BE2C (cell line): ENCODE measurements around the gene TAF15.

ENCODE experiments used
- DNase-seq: peaks from one replicate; pipeline ENCODE4 v3.0.0-alpha.2; 2020
- H3K27me3 ChIP-seq: fragments of 250-450 bp; sonication (Bioruptor Pico); 2 replicates; pipeline ENCODE4 v1.5.1; 2020; ENCODE audit warnings: mild to moderate bottlenecking
- H3K36me3 ChIP-seq: fragments of 250-450 bp; sonication (Bioruptor Pico); 2 replicates; pipeline ENCODE4 v1.5.1; 2020; ENCODE audit warnings: mild to moderate bottlenecking
- H3K4me1 ChIP-seq: fragments of 250-450 bp; sonication (Bioruptor Pico); 2 replicates; pipeline ENCODE4 v1.5.1; 2020
- H3K4me3 ChIP-seq: 2 replicates; pipeline ENCODE4 v1.5.1; 2011; ENCODE audit warnings: low read depth, low read length
- H3K9me3 ChIP-seq: fragments of 250-450 bp; sonication (Bioruptor Pico); 2 replicates; pipeline ENCODE4 v1.5.1; 2020
- CTCF ChIP-seq: IDR thresholded peaks from 2 replicates; pipeline ENCODE4 v1.5.1; 2012; ENCODE audit warnings: mild to moderate bottlenecking, low read depth, low read length

TAF15 gene

GRCh38 chr17:35855965-35856364 is 46.7 kb downstream of the TAF15 start:
- peaks cover 4% of the 10 kb centered on the region; the same call in 1 of the 2 replicates for H3K36me3 ChIP-seq
- no peak for TF ChIP-seq CTCF
- H3K27me3 ChIP-seq: no peaks in the 10 kb centered on the region
- no peaks in the 10 kb centered on the region for H3K4me1 ChIP-seq
- no peak for DNase-seq
- H3K9me3 ChIP-seq: no peaks in the 10 kb centered on the region
- H3K4me3 ChIP-seq: no peak overlapping the region

- Histone ChIP-seq H3K4me3 (no peak overlapping the region), H3K27me3 (no peaks in the 10 kb centered on the region), H3K9me3 (no peaks in the 10 kb centered on the region), H3K36me3 (no peaks in the 10 kb centered on the region), H3K4me1 (no peaks in the 10 kb centered on the region)
- no peak for TF ChIP-seq CTCF
- no peak for DNase-seq
Measured at GRCh38 chr17:35856603-35857002, 47.3 kb downstream of the TAF15 start.

- H3K27me3 ChIP-seq: no peaks in the 10 kb centered on the region
- H3K9me3 ChIP-seq: no peaks in the 10 kb centered on the region
- no peak for TF ChIP-seq CTCF
- DNase-seq: no peak
- no peaks in the 10 kb centered on the region for H3K36me3 ChIP-seq
- H3K4me1 ChIP-seq: 0 out of 2 replicates have a peak, but pooled peaks cover 5% of the 10 kb centered on the region
- no peak overlapping the region for H3K4me3 ChIP-seq
Measured at GRCh38 chr17:35864853-35865252, 55.6 kb downstream of the TAF15 start.

DNA sequence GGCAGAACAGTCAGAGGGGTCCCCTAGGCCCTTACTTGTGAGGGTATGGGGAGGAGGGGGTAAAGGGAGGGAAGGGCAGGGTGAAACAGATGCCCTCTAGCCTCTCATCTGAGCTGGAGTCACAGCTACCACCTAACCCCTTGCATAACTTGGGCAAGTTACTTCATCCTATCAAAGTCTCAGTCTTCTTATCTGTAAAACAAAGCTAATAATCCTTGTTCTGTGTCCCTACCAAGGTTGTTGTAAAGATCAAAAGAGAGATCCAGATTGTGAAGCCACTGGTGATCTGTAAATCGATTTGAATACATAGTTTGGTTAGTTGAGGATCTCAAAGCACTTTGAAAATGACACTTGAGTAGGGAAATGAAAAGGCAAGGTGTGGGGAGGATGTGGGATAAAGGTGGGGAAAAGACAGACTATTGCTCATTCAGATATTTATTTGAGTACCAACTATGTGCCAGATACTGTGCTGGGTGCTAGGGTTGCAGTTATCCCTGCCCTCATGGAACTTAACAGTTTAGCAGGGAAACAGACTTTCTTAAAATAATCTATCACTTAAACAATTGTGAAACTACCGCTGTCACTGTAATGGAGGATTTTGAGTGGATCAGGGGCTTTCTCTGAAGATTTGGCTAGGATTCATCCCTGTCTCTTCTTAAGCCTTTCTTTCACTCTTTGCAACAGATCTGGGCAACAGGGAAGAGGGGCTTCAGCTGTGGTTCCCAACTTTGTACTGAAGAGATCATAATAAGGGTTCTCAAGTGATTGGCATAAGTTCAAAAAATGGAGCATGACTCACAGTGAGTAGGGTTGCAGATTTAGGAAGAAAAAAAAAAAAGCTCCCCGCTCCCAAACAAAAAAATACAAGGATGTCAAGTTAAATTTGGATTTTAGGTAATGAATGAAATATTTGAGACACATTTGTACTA is 56.4 kb downstream of the TAF15 start:
- Histone ChIP-seq H3K4me1 (0 out of 2 replicates have a peak, but pooled peaks cover 5% of the 10 kb centered on the region), H3K4me3 (no peak overlapping the region), H3K27me3 (no peaks in the 10 kb centered on the region), H3K36me3 (no peaks in the 10 kb centered on the region), H3K9me3 (no peaks in the 10 kb centered on the region)
- TF ChIP-seq CTCF: no peak
- DNase-seq: no peak

DNA sequence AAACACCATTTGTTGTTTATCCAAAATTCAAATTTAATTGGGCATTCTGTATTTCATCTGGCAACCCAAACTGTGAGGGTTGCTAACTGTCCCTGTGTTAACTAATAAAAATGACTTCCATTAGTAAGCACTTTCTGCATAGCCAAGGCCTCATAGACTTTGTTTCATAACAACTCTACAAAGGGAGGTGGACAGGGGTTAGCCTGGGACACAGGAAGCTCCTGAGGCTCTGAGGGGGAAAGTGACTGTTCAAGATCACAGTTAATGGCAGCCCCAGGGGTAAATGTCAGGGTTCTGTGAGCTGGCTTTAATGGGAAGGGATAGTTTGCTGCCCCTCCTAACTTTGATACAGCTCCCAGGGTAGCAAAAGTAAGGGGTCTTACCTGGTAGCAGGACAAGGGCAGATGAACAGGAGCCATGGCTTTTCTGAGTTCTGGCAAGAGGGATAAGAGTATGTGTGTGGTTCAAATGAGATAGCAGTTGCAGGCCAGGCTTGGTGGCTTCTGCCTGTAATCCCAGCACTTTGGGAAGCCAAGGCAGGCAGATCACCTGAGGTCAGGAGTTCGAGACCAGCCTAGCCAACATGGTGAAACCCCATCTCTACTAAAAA is 57.2 kb downstream of the TAF15 start:
- H3K4me1 ChIP-seq: 0 out of 2 replicates have a peak, but pooled peaks cover 5% of the 10 kb centered on the region
- no peaks in the 10 kb centered on the region for H3K36me3 ChIP-seq
- no peak overlapping the region for H3K4me3 ChIP-seq
- TF ChIP-seq CTCF: no peak
- H3K9me3 ChIP-seq: no peaks in the 10 kb centered on the region
- no peaks in the 10 kb centered on the region for H3K27me3 ChIP-seq
- DNase-seq: no peak

DNA sequence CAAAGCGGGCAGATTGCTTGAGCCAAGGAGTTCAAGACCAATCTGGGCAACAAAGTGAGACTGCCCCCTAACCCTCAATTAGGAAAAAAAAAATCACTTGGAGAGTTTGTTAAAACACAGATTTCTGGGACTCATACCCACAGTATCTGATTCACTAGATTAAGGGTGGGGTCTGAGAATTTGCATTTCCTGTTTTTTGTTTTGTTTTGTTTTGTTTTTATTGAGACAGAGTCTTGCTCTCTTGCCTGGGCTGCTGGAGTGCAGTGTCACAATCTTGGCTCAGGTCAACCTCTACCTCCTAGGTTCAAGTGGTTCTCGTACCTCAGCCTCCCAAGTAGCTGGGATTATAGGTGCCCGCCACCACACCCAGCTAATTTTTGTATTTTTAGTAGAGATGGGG is 58.3 kb downstream of the TAF15 start:
- no peak for DNase-seq
- no peaks in the 10 kb centered on the region for H3K36me3 ChIP-seq

More for the DNA sequence above, 58.3 kb downstream of the TAF15 start:
- Histone ChIP-seq H3K9me3 (no peaks in the 10 kb centered on the region), H3K4me1 (0 out of 2 replicates have a peak, but pooled peaks cover 5% of the 10 kb centered on the region), H3K27me3 (no peaks in the 10 kb centered on the region), H3K4me3 (no peak overlapping the region)
- TF ChIP-seq CTCF: no peak
